IPS-NIHi7 (cell line): ENCODE data around the gene RALGDS.
"Not testable (repeated sequence)": the region's sequence is repeated elsewhere in the genome, so short reads cannot be mapped to it uniquely, and the experiment has no call there.

Experiments used
- DNase-seq: peaks from one replicate; pipeline ENCODE4 v3.0.0; 2012; ENCODE audit warnings: mixed read lengths; ENCODE audit errors: extremely low spot score

Gene RALGDS

DNA sequence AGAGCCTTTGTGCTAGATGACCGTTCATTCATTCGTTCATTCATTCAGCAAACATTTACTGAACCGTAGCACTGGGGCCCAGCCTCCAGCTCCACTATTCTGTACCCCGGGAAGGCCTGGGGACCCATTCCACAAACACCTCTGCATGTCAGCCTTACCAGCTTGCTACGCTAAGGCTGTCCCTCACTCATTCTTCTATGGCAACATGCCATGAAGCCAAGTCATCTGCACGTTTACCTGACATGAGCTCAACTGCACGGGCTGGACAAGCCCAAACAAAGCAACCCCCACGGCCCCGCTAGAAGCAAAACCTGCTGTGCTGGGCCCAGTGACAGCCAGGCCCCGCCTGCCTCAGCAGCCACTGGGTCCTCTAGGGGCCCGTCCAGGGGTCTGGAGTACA, 53.2 kb downstream of the RALGDS start:
- no peak for DNase-seq

DNA sequence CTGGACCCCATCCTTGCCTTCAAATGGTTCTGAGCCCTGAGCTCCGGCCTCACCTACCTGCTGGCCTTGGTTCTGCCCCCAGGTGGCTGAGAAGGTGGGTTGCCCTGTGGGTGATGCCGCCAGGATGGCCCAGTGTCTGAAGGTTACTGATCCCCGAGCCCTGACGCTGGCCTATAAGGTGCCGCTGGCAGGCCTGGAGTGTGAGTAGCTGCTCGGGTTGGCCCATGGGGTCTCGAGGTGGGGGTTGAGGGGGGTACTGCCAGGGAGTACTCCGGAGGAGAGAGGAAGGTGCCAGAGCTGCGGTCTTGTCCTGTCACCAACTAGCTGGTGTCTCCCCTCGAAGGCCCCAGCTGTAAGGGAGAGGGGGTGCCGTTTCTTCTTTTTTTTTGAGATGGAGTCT, 54.0 kb downstream of the RALGDS start:
- no peak for DNase-seq

DNA sequence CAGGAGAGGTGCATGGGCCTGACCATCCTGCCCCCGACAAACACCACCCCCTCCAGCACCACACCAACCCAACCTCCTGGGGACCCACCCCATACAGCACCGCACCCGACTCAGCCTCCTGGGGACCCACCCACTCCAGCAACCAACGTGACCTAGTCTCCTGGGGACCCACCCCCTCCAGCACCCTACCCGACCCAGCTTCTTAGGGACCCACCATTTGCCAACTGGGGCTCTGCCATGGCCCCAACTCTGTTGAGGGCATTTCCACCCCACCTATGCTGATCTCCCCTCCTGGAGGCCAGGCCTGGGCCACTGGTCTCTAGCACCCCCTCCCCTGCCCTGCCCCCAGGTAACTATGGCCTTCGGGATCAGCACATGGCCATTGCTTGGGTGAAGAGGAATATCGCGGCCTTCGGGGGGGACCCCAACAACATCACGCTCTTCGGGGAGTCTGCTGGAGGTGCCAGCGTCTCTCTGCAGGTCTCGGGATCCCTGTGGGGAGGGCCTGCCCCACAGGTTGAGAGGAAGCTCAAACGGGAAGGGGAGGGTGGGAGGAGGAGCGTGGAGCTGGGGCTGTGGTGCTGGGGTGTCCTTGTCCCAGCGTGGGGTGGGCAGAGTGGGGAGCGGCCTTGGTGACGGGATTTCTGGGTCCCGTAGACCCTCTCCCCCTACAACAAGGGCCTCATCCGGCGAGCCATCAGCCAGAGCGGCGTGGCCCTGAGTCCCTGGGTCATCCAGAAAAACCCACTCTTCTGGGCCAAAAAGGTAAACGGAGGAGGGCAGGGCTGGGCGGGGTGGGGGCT, 54.7 kb downstream of the RALGDS start:
- no peak for DNase-seq

DNA sequence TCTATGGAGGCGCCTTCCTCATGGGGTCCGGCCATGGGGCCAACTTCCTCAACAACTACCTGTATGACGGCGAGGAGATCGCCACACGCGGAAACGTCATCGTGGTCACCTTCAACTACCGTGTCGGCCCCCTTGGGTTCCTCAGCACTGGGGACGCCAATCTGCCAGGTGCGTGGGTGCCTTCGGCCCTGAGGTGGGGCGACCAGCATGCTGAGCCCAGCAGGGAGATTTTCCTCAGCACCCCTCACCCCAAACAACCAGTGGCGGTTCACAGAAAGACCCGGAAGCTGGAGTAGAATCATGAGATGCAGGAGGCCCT, 56.0 kb downstream of the RALGDS start:
- DNase-seq, result no peak

DNA sequence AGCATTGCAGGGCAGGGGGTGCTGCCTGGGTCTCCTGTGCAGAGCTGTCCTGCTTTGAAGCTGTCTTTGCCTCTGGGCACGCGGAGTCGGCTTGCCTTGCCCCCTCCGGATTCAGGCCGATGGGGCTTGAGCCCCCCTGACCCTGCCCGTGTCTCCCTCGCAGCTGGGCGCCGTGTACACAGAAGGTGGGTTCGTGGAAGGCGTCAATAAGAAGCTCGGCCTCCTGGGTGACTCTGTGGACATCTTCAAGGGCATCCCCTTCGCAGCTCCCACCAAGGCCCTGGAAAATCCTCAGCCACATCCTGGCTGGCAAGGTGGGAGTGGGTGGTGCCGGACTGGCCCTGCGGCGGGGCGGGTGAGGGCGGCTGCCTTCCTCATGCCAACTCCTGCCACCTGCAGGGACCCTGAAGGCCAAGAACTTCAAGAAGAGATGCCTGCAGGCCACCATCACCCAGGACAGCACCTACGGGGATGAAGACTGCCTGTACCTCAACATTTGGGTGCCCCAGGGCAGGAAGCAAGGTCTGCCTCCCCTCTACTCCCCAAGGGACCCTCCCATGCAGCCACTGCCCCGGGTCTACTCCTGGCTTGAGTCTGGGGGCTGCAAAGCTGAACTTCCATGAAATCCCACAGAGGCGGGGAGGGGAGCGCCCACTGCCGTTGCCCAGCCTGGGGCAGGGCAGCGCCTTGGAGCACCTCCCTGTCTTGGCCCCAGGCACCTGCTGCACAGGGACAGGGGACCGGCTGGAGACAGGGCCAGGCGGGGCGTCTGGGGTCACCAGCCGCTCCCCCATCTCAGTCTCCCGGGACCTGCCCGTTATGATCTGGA, 56.6 kb downstream of the RALGDS start:
- DNase-seq, result no peak

DNA sequence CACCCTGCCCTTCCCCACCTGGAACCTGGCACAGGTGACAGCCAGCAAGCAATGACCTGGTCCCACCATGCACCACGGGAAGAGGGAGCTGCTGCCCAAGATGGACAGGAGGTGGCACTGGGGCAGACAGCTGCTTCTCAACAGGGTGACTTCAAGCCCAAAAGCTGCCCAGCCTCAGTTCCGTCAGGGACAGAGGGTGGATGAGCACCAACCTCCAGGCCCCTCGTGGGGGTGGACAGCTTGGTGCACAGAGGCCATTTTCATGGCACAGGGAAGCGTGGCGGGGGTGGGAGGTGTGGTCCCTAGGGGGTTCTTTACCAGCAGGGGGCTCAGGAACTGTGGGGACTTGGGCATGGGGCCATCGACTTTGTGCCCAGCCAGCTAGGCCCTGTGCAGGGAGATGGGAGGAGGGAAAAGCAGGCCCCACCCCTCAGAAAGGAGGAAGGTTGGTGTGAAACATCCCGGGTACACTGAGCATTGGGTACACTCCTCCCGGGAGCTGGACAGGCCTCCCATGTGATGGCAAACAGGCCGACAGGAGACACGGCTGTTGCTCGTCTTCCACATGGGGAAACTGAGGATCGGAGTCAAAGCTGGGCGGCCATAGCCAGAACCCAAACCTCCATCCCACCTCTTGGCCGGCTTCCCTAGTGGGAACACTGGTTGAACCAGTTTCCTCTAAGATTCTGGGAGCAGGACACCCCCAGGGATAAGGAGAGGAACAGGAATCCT, 57.4 kb downstream of the RALGDS start:
- no peak for DNase-seq

DNA sequence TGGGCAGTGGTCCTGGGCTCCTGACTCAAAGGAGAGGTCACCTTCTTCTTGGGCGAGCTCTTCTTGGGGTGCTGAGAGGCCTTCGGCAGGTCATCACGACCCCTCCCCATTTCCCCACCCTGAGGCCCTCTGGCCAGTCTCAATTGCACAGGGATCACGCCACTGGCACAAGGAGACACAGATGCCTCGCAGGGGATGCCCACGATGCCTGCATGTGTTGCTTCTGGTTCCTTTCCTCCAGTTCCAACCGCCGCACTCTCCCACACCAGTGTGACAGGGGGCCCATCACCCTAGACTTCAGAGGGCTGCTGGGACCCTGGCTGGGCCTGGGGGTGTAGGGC, 57.9 kb downstream of the RALGDS start:
- no peak for DNase-seq

DNA sequence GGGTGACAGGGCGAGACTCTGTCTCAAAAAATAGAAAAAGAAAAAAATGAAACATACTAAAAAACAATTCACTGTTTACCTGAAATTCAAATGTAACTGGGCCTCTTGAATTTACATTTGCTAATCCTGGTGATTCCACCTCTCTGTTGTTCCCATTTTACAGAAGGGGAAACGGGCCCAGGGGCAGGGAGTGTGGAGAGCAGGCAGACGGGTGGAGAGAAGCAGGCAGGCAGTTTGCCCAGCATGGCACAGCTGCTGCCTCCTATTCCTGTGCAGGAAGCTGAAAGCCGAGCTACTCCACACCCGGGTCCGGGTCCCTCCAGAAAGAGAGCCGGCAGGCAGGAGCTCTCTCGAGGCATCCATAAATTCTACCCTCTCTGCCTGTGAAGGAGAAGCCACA, 58.5 kb downstream of the RALGDS start:
- not testable (repeated sequence) for DNase-seq

DNA sequence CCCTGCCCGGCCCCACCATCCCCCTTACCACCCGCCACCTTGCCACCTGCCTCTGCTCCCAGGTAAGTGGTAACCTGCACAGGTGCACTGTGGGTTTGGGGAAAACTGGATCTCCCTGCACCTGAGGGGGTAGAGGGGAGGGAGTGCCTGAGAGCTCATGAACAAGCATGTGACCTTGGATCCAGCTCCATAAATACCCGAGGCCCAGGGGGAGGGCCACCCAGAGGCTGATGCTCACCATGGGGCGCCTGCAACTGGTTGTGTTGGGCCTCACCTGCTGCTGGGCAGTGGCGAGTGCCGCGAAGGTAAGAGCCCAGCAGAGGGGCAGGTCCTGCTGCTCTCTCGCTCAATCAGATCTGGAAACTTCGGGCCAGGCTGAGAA, 59.3 kb downstream of the RALGDS start, which contains the start of gene CEL:
Gene CEL (plus strand): TSS at position 218 of the 382 bp plus-strand sequence. CDS start 22 bp downstream, at position 240.
- not testable (repeated sequence) for DNase-seq

DNA sequence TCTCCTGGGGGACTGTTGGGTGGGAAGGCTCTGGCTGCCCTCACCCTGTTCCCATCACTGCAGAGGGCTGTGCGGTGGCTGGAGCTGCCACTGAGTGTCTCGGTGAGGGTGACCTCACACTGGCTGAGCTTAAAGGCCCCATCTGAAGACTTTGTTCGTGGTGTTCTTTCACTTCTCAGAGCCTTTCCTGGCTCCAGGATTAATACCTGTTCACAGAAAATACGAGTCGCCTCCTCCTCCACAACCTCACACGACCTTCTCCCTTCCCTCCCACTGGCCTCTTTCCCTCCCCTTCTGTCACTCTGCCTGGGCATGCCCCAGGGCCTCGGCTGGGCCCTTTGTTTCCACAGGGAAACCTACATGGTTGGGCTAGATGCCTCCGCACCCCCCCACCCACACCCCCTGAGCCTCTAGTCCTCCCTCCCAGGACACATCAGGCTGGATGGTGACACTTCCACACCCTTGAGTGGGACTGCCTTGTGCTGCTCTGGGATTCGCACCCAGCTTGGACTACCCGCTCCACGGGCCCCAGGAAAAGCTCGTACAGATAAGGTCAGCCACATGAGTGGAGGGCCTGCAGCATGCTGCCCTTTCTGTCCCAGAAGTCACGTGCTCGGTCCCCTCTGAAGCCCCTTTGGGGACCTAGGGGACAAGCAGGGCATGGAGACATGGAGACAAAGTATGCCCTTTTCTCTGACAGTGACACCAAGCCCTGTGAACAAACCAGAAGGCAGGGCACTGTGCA, 59.8 kb downstream of the RALGDS start:
- DNase-seq, result not testable (repeated sequence)

DNA sequence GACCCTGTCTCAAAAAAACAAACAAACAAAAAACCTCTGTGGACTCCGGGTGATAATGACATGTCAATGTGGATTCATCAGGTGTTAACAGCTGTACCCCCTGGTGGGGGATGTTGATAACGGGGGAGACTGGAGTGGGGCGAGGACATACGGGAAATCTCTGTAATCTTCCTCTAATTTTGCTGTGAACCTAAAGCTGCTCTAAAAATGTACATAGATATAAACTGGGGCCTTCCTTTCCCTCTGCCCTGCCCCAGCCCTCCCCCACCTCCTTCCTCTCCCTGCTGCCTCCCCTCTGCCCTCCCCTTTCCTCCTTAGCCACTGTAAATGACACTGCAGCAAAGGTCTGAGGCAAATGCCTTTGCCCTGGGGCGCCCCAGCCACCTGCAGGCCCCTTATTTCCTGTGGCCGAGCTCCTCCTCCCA, 60.6 kb downstream of the RALGDS start:
- no peak for DNase-seq

DNA sequence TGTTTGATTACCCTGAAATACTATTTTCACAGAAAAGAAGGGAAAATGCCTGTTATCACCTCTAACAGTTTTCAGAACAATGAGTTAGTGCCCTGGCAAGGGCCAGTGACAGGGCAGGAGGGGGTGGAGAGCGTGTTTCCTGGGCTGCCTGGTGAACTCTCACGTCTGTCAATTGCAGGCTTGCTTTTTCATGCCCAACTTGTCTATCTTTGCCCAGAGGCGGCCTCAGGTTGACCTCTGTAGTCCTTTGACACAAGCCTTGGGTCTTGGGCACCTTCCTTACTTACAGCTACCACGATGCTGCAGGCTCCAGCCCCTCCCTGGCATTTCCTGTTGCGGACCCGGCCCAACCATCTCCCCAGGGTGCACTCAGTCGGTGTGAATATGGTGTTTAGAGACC, 61.4 kb downstream of the RALGDS start:
- DNase-seq, result no peak

DNA sequence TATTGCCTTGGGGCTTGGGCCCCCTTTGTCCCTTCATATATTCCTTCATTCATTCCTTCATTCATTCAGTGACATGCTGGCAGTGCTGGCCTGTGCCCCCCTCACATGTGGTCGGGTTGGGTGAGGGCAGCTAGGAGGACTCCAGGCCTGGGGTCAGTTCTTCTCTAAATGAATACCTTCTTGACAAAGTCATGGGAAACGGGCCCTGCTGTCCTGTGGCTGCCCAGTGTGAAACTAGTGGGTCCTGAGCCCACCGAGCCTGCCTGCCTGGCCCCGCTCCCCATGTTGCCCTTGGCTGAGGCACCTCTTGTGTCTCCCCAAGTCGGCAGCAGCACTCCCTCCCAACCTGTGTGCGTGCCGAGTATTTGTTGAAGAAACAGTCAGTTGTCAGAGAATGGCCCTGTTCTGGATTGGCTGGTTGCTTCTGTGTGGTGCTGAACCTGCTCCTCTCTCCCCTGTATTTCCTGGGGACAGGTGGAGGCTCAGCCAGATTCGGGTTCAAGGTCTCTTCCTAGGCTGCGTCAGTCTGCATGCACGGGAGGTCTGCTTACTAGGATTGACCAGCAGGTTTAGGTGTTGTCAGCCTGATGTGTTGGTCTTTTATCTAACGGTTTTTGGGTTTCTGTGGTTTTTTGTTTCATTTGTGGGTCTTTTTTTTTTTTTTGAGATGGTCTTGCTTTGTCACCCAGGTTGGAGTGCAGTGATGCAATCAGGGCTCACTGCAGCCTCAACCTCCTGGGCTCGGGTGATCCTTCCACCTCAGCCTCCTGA, 62.3 kb downstream of the RALGDS start:
- DNase-seq, result no peak

DNA sequence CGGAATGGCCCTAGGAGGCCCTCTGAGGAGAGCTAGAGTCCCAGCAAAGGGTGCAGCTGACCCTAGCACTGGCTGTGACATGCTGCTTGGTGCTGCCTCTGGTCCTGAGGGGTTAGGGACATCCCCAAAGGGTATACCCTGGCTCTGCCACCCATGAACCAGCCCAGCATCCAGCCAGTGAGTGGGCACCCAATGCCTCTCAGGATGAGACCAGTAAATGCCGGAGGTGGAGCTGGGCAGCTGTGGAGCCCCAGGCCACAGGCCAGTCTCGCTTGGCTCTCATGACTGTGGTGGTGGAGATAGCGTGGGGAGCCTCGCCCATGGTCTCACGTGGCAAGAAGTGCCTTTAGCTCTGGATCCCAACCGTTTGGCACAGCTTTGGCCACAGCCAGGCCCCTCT, 63.0 kb downstream of the RALGDS start:
- no peak for DNase-seq

DNA sequence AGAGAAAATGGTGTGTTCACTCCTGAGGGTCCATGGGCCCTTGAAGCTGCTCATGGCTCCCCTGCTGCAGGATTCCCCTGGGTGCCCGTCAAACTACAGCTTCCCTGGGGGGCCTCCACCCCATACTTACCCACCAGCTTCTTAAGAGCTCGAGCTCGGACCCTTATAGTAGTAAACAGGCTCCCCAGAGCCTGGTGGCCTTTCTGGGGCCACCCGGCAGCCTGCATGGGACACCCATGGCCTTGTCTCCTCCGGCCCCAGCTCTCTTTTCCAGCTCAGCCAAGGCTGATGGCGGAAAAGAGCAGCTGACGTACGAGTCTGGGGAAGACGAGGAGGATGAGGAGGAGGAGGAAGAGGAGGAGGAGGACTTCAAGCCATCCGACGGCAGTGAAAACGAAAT, 63.5 kb downstream of the RALGDS start:
- DNase-seq, result no peak

DNA sequence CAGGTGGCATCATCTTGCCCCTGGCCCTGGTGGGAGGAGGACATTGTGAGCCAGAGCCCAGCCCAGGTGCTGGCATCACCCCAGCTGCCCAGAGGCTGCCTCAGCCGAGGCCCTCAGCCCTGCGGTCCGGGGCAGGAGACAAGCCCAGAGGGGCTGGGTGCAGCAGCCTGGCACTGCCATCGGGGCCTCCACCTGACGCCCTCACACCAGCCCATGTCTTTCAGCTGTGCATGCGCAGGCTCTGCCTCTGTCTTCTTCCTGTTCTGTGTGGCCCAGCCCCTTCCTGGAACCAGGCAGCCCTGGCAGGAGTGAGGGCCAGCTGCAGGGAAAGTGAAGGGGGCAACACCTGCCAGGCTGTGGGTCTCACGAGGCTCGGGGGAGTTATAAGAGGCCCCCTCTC, 64.0 kb downstream of the RALGDS start:
- DNase-seq, result no peak

DNA sequence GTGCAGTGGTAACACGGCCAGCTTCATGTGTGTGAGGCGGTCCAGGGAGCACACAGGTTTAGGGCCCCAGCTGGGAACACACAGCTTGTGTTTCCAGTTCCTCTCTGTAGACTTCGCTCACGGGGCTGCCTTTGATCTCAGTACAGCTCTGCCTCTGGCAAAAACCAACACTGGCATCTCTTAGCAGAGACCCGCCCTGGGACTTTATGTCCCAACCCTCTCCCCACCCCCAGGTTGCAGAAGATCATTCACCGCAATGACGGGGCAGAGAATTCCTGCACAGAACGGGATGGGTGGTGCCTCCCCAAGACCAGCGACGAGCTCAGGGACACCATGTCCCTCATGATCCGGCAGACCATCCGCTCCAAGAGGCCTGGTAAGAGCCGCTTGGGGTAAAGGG, 64.5 kb downstream of the RALGDS start:
- DNase-seq, result no peak

DNA sequence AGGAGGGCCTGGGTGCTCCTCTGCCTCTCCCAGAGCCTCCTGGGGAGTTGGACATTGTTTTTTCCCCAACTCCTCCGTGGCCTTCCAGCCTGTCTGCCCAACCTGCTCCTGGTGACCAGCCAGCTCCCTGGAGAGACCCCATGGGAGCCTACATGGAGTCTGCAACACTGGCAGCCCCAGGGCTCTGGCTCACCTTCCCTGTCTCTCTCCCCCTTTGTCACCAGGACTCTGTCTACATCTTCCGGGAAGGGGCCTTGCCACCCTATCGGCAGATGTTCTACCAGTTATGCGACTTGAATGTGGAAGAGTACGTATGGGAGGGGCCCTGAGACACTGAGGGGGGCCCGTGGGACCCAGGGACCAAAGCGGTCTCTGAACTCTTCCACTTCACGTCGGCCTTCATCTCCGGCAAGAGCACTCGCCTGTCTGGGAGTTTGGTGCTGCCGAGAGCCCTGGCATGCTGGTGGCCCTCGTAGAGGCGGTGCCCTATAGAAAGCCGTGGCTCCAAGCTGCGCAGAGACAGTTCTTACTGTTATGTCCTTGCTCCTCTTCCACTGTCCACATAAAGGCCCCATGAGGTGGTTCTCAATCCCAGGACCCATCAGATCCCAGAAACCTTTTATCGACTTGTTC, 65.1 kb downstream of the RALGDS start:
- no peak for DNase-seq

DNA sequence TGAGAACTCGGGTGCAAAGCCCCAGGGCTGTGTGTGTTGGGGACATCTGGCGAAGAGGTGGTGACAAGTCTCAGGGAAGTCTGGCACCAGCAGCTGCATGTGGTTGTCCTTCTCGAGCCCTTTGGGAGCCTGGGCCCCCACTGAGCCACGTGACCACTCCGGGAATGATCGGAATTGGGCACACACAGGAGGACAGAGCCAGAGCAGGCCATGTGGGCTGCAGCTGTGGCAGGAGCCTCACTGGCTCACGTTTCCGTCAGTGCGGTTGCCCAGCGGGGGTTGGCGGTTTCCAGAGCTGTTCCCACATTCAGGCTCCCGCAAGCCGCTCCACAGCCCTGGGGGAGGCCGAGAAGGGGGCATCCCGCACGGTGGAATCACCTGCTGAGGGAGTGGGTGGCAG, 66.1 kb downstream of the RALGDS start:
- DNase-seq, result no peak

DNA sequence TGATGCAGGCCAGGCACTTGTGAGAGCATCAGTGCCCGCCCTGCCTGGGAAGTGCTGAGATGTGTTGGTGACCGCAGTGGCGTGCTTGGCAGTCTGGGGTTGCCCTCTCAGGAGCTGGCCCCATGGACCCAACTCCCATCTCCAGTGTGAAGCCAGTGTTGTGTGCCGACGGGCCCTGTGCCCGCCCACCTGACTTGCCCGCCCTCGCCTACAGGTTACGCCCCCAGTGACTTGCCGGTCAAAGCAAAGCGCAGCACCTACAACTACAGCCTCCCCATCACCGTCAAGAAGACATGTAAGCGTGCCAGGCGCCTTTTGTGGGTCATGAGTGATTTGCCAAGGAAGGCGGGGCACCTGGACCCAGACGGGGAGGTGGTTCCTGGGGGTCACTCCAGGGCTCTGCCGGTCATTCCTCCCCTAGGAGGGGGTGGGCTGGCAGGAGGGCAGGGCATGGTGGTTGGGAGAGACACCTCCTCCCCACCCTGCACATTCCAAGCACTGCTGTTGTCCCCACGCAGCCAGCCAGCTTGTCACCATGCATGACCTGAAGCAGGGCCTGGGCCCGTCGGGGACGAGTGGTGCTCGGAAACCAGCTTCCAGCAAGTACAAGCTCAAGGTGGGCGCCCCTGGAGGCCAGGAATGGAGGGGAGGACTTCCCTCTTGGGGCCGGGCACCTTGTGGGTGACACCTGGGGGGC, 66.7 kb downstream of the RALGDS start:
- DNase-seq, result no peak
